Fibroblast of lung (primary cell): Measurements from ENCODE around the gene TMC5. TPM values are rescaled to one million over a fixed set of nuclear protein-coding genes. Genes with fewer than 3 reads are reported as not detected.

Source experiments
- DNase-seq, 2 donors: peaks; one replicate each; pipeline versions ENCODE4 v3.0.0 to v3.0.0-alpha.2; 2010; ENCODE audit warnings: low read depth in 2 of 2
- H2AFZ ChIP-seq: 2 replicates; pipeline ENCODE4 v1.5.1; 2012; ENCODE audit warnings: low read length, control low read depth, inconsistent platforms
- H3K27ac ChIP-seq: 2 replicates; pipeline ENCODE4 v1.5.1; 2011; ENCODE audit warnings: low read length, control low read depth; ENCODE audit not compliant: insufficient read depth
- H3K27me3 ChIP-seq: 2 replicates; pipeline ENCODE4 v1.5.1; 2011; ENCODE audit warnings: mild to moderate bottlenecking, low read length; ENCODE audit not compliant: control insufficient read depth, insufficient read depth
- H3K36me3 ChIP-seq: 2 replicates; pipeline ENCODE4 v1.5.1; 2011; ENCODE audit warnings: low read length; ENCODE audit not compliant: control insufficient read depth, insufficient read depth
- H3K4me1 ChIP-seq: 2 replicates; pipeline ENCODE4 v1.5.1; 2011; ENCODE audit warnings: low read length; ENCODE audit not compliant: control insufficient read depth, insufficient read depth; ENCODE audit errors: extremely low read depth
- H3K4me2 ChIP-seq: 2 replicates; pipeline ENCODE4 v1.5.1; 2011; ENCODE audit warnings: low read length, control low read depth; ENCODE audit not compliant: insufficient read depth; ENCODE audit errors: extremely low read depth
- H3K4me3 ChIP-seq, 4 experiments: fragments of 200-600 bp in 1 of 4; sonication (generic) in 1 of 4; replicated peaks in 1 of 4; 2 replicates each; pipeline ENCODE4 v1.5.1; 2011 to 2016; ENCODE audit warnings: low read length in 4 of 4, low read depth in 3 of 4, mild to moderate bottlenecking in 3 of 4, control low read depth in 2 of 4, inconsistent platforms in 1 of 4, mixed read lengths in 1 of 4; ENCODE audit not compliant: insufficient read depth in 1 of 4; ENCODE audit errors: control extremely low read depth in 1 of 4
- H3K79me2 ChIP-seq: 2 replicates; pipeline ENCODE4 v1.5.1; 2012; ENCODE audit warnings: mild to moderate bottlenecking, low read length, inconsistent platforms; ENCODE audit not compliant: control insufficient read depth, insufficient read depth
- H3K9ac ChIP-seq: 2 replicates; pipeline ENCODE4 v1.5.1; 2011; ENCODE audit warnings: mild to moderate bottlenecking, low read length, control low read depth; ENCODE audit not compliant: insufficient read depth
- H3K9me3 ChIP-seq: 2 replicates; pipeline ENCODE4 v1.5.1; 2012; ENCODE audit warnings: low read depth, low read length; ENCODE audit not compliant: control insufficient read depth, insufficient read depth
- H4K20me1 ChIP-seq: 2 replicates; pipeline ENCODE4 v1.5.1; 2011; ENCODE audit warnings: low read length; ENCODE audit not compliant: control insufficient read depth, insufficient read depth; ENCODE audit errors: extremely low read depth
- EZH2 ChIP-seq: IDR thresholded peaks from 2 replicates; pipeline ENCODE4 v1.5.1; 2012; ENCODE audit warnings: low read length, control low read depth, mild to moderate bottlenecking; ENCODE audit errors: missing control alignments
- polyA plus RNA-seq, 2 donors: library from polyadenylated mRNA; depleted of rRNA in 1 of 2; stranded (reverse) in 1 of 2; unstranded in 1 of 2; fragments of >200 nt; gene quantifications; 2 replicates each; pipeline ENCODE4 v1.2.1, GENCODE V29; 2011 to 2012; ENCODE audit warnings: missing spikeins in 1 of 2
- total RNA-seq: library from RNA; depleted of rRNA; stranded (reverse); fragments of >200 nt; gene quantifications from 2 replicates; pipeline ENCODE4 v1.2.1, GENCODE V29; 2014
- TF ChIP-seq, protein P1 (sequence below), 2 donors: IDR thresholded peaks in 1 of 2; conservative IDR thresholded peaks in 1 of 2; 1 replicate in 1 of 2; 2 replicates in 1 of 2; pipeline ENCODE4 v1.5.1; 2011 to 2012; ENCODE audit warnings: low read length in 2 of 2, control low read depth in 1 of 2, inconsistent platforms in 1 of 2, low read depth in 1 of 2, mild to moderate bottlenecking in 1 of 2

TMC5 gene
- total and polyA plus RNA-seq, 2 donors (not counting 1 experiment from before 2014, with no cell fraction given), result not detected

DNA sequence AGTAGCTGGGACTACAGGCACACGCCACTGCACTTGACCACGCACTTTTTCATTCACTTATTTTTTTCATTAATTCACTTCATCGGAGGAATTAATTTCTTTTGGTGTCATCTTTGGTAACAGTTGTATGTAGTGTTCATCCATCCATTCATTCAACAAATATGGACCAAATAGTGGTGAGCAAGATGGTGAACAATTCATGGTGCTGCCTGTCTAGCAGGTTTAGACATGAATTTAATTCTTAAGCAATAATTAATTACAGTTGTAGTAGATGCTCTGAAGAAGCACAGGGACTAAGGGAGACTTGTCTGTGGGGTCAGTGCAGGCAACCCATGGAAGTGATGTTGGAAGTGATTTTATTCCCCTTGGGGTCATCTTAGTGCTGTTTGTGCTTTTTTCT, 81.8 kb downstream of the TMC5 start:
- no peaks in the 10 kb centered on the region for H4K20me1 ChIP-seq
- DNase-seq, result no peak
- no peaks in the 10 kb centered on the region for H3K9me3 ChIP-seq
- H3K4me1 ChIP-seq, result no peaks in the 10 kb centered on the region
- no peaks in the 10 kb centered on the region for H3K27me3 ChIP-seq
- TF ChIP-seq EZH2, result no peak
- TF ChIP-seq, protein P1, sequence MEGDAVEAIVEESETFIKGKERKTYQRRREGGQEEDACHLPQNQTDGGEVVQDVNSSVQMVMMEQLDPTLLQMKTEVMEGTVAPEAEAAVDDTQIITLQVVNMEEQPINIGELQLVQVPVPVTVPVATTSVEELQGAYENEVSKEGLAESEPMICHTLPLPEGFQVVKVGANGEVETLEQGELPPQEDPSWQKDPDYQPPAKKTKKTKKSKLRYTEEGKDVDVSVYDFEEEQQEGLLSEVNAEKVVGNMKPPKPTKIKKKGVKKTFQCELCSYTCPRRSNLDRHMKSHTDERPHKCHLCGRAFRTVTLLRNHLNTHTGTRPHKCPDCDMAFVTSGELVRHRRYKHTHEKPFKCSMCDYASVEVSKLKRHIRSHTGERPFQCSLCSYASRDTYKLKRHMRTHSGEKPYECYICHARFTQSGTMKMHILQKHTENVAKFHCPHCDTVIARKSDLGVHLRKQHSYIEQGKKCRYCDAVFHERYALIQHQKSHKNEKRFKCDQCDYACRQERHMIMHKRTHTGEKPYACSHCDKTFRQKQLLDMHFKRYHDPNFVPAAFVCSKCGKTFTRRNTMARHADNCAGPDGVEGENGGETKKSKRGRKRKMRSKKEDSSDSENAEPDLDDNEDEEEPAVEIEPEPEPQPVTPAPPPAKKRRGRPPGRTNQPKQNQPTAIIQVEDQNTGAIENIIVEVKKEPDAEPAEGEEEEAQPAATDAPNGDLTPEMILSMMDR (conservative IDR thresholded peaks at IDR 0.05 in 1 of 2, IDR thresholded peaks at IDR 0.05 in 1 of 2; ENCODE audit: low read depth in 1 of 2, low read length in 2 of 2), result no peak
- no peaks in the 10 kb centered on the region for H3K79me2 ChIP-seq
- no peak overlapping the region for H3K9ac ChIP-seq
- H3K4me3 ChIP-seq, result no peak overlapping the region
- H3K4me2 ChIP-seq, result no peak overlapping the region
- H3K36me3 ChIP-seq, result peaks cover 8% of the 10 kb centered on the region
- no peak overlapping the region for H3K27ac ChIP-seq
- H2AFZ ChIP-seq, result no peak overlapping the region

DNA sequence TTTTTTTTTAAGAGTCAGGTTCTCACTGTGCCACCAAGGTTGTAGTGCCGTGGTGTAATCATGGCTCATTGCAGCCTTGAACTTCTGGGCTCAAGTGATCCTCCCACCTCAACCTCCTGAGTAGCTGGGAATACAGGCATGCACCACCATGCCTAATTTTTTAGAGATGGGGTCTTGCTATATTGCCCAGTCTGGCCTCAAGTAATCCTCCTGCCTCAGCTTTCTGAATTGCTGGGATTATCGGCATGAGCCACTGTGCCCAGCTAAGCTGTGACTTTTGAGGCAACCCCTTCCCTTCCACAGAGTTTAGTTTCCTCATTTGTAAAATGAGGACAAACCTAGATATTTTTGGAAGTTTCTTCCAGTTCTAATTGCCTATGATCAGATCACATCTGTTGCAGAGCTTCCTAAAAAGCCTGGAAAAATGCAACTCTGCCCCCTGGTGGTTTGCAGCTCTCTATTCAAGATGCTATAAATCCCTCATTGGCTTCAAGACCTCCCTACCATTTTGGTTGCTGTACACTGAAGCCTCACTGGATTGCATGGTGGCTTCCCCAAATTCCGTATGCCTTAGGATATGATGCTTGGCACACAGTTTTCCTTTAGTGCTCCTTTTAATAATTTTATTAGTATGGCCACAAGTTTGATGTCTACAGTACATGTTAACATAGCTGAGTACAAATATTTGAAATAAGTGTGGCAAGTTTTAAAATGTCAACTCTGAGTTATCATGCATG, 84.9 kb downstream of the TMC5 start:
- TF ChIP-seq, protein P1 (conservative IDR thresholded peaks at IDR 0.05 in 1 of 2, IDR thresholded peaks at IDR 0.05 in 1 of 2; ENCODE audit: low read depth in 1 of 2, low read length in 2 of 2), result peak; percentile 74 to 82
- no peak for TF ChIP-seq EZH2
- Histone ChIP-seq H3K27me3 (no peaks in the 10 kb centered on the region), H4K20me1 (no peaks in the 10 kb centered on the region), H3K27ac (no peak overlapping the region), H3K36me3 (peaks cover 8% of the 10 kb centered on the region), H3K4me3 (no peak overlapping the region), H3K4me2 (no peak overlapping the region), H3K9me3 (no peaks in the 10 kb centered on the region), H2AFZ (no peak overlapping the region), H3K4me1 (no peaks in the 10 kb centered on the region), H3K79me2 (no peaks in the 10 kb centered on the region), H3K9ac (no peak overlapping the region)
- peak; percentile 61 to 84 for DNase-seq

GRCh38 chr16:19503461-19504075, 85.9 kb downstream of the TMC5 start:
- H3K36me3 ChIP-seq, result peaks cover 8% of the 10 kb centered on the region
- no peaks in the 10 kb centered on the region for H3K4me1 ChIP-seq
- H3K27me3 ChIP-seq, result no peaks in the 10 kb centered on the region
- H3K9me3 ChIP-seq, result no peaks in the 10 kb centered on the region
- DNase-seq, result no peak
- H3K27ac ChIP-seq, result no peak overlapping the region
- H3K4me2 ChIP-seq, result no peak overlapping the region
- no peak overlapping the region for H2AFZ ChIP-seq
- no peaks in the 10 kb centered on the region for H4K20me1 ChIP-seq
- no peaks in the 10 kb centered on the region for H3K79me2 ChIP-seq
- no peak overlapping the region for H3K9ac ChIP-seq
- no peak overlapping the region for H3K4me3 ChIP-seq
- TF ChIP-seq, protein P1 (conservative IDR thresholded peaks at IDR 0.05 in 1 of 2, IDR thresholded peaks at IDR 0.05 in 1 of 2; ENCODE audit: low read depth in 1 of 2, low read length in 2 of 2), result no peak
- no peak for TF ChIP-seq EZH2
